Epithelial cell of proximal tubule (primary cell): ENCODE data around the gene C12orf75. TPM values are rescaled to one million over a fixed set of nuclear protein-coding genes. Genes with fewer than 3 reads are reported as not detected.

Source experiments
- DNase-seq: peaks from one replicate; pipeline ENCODE4 v3.0.0-alpha.2; 2011; ENCODE audit warnings: low read depth
- H3K4me3 ChIP-seq: 2 replicates; pipeline ENCODE4 v1.5.1; 2011; ENCODE audit warnings: low read depth, mild to moderate bottlenecking, low read length
- total RNA-seq: library from RNA; depleted of rRNA; stranded (reverse); fragments of >200 nt; gene quantifications from 2 replicates; pipeline ENCODE4 v1.2.3, GENCODE V29; 2015
- TF ChIP-seq, protein P1 (sequence below): conservative IDR thresholded peaks from 2 replicates; pipeline ENCODE4 v1.5.1; 2012; ENCODE audit warnings: low read depth, mild to moderate bottlenecking, low read length

The C12orf75 gene
- total RNA-seq, 1 donor from 2014 or later = 726 TPM

DNA sequence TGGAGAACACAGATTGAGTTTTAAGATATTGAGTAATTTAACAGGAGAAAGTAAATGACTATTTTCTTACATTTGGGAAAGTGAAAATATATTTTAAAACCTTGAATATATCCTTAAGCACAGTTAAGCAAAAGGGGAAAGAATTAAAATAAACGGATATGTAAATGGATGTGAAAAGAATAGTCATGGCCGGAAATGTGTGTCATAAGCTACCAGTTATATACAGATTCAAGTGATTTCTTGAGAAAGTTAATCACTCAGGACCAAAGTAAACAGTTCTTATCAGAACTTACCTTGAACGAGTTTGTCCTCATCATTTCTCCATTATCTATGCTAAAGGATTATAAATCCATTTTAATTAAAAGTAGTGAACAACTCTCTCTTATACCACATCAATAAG is 33.4 kb downstream of the C12orf75 start:
- TF ChIP-seq, protein P1, sequence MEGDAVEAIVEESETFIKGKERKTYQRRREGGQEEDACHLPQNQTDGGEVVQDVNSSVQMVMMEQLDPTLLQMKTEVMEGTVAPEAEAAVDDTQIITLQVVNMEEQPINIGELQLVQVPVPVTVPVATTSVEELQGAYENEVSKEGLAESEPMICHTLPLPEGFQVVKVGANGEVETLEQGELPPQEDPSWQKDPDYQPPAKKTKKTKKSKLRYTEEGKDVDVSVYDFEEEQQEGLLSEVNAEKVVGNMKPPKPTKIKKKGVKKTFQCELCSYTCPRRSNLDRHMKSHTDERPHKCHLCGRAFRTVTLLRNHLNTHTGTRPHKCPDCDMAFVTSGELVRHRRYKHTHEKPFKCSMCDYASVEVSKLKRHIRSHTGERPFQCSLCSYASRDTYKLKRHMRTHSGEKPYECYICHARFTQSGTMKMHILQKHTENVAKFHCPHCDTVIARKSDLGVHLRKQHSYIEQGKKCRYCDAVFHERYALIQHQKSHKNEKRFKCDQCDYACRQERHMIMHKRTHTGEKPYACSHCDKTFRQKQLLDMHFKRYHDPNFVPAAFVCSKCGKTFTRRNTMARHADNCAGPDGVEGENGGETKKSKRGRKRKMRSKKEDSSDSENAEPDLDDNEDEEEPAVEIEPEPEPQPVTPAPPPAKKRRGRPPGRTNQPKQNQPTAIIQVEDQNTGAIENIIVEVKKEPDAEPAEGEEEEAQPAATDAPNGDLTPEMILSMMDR = no peak
- no peak overlapping the region for H3K4me3 ChIP-seq
- DNase-seq = no peak

DNA sequence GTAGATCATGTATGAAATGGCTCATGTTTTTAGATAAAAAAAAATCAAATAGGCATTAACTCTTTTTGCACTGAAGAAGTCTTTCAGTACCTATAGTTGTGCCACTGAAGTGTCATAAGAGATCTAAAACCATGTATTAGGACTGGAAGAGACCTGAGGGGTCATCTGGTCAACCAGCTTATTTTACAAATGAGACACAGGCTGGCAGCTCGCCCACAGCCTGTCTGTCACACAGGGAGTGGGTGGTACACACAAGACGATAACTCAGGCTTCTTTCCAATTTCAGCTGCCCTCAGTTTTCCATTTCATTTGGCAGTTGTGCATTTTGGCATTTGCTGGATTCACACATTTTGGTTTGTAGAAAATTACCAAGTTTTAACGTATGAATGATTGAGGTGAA is 34.7 kb downstream of the C12orf75 start:
- H3K4me3 ChIP-seq = no peak overlapping the region
- TF ChIP-seq, protein P1 = no peak
- no peak for DNase-seq

DNA sequence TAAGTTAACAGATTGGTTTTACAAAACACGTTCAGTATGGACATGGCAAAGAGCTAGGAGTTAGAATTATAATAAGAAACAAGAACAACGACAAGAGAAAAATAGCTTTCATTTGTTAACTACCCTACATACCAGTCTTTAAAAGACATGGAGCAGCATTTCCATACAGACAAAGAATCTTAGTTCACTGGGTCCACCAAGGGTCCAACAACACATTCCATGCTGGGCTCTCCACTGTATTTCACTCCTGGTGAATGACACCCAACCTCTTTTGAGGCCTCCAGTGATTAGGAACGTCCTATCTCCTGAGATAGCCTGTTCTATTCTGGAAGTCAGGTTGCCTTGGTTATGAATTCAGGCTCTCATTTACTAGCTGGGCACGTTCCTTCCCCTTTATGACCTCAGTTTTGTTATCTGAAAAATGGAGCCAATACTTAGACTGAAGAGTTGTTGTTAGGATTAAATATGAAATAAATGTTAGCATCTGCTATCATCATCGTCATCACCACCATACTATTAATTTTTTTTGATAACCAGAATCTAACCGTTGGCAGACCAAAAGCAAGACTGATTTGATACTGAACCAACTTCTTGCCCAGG is 37.7 kb downstream of the C12orf75 start:
- TF ChIP-seq, protein P1 = no peak
- no peak for DNase-seq
- no peak overlapping the region for H3K4me3 ChIP-seq

DNA sequence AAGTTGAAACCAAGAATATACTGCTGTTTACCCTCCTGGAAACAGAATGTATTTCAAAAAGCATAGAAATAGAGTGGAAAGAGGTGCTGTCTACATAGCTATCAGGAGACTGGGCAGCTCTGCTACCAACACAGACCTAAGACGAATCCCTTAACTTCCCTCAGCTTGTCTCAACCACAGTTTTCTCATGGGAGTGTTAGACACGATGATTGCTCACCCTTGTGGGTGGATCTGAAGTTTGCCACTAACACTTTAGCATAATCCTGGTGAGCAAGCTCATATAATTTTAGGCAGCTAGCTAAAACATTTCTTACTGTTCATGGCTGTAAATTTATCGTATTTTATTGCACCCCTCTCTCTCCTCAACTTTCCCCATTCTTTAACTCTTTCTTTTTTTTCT is 38.5 kb downstream of the C12orf75 start:
- H3K4me3 ChIP-seq = no peak overlapping the region
- no peak for DNase-seq

DNA sequence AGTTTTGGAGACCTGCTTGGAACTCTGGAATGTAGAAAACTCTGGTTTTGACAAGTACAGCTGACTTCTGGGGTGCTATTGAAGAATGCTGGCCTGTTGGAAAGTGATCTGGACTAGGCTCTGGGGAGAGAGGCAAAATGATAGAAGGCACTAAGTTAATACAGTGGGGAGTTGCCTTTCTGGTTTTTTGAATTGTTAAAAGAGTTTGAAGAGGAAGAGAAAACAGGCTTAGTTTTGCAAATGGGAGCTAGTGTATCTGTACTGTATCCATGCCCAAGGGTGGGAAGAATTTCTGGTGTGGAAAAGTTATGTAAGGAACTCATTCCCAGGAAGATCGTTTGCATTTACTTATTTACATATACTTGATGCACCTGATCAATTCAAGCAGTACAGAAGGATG is 43.8 kb downstream of the C12orf75 start:
- TF ChIP-seq, protein P1 = no peak
- H3K4me3 ChIP-seq = no peak overlapping the region
- DNase-seq = no peak

More for the DNA sequence above, 38.5 kb downstream of the C12orf75 start:
- TF ChIP-seq, protein P1 = no peak

DNA sequence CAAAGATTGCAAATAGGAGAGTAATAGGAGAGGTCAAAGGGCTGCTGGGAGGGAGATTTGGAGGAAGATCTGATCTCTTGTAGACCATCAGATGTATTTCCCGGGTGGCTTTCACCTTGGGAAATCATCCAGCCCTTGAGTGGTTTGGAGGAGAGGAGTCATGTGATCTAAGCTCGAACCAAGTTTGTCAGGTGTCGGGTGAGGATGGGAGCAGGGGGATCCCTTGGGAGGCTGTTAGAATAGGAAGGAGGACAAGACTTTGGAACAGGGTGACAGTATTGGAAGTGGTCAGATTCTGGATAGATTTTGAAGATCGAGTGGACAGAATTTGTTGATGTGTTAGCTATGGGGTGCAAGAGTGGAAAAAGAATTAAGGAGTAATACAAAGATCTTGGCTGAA is 46.6 kb downstream of the C12orf75 start:
- TF ChIP-seq, protein P1 = no peak
- DNase-seq = no peak
- H3K4me3 ChIP-seq = no peak overlapping the region

DNA sequence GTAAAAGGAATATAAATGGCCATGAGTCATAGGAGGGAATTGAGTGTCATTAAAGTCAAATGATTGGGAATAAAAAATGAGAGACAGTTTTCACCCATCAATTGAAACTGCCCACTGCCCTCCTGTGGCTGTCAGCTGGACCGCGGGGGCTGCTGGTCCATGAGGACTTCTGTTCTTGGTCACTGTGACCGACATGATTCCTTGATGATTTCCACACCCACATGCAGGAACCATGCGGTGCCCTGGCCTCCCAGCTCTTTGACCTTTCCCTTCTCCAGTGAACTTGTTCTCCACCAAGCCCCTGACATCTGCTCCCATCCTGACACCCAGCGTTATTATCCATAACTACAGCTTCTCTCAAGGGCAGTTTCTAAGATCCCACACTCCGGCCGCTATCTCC is 48.4 kb downstream of the C12orf75 start:
- TF ChIP-seq, protein P1 = peak; percentile 38
- no peak for DNase-seq
- H3K4me3 ChIP-seq = no peak overlapping the region
